ENCODE results near the gene HSD17B1.
A peak's percentile ranks its signal among the peaks of the same experiment; 100 is the strongest.
"Not testable (repeated sequence)": the region's sequence is repeated elsewhere in the genome, so short reads cannot be mapped to it uniquely, and the experiment has no call there.

Gene HSD17B1

GRCh38 chr17:42548070-42548837, 4.5 kb upstream of the HSD17B1 start:
- peak; percentile 88 to 90 for DNase-seq

- no peak for DNase-seq
These were observed 3.5 kb upstream of the HSD17B1 start for GRCh38 chr17:42548993-42549755.

GRCh38 chr17:42553161-42553818, 567 bp downstream of the HSD17B1 start:
- DNase-seq: no peak

GRCh38 chr17:42553866-42554249, 1.1 kb downstream of the HSD17B1 start:
- peak; percentile 53 to 55 for DNase-seq

GRCh38 chr17:42554250-42555121, 1.8 kb downstream of the HSD17B1 start:
- DNase-seq: peak; percentile 82 to 87

- no peak for DNase-seq
These were observed 2.4 kb downstream of the HSD17B1 start for GRCh38 chr17:42555122-42555622.

- DNase-seq: not testable (repeated sequence)
These were observed 3.4 kb downstream of the HSD17B1 start for GRCh38 chr17:42555961-42556617.

- no peak for DNase-seq
These were observed 6.4 kb downstream of the HSD17B1 start for GRCh38 chr17:42559075-42559474.

- DNase-seq: no peak
These were observed 7.5 kb downstream of the HSD17B1 start for GRCh38 chr17:42560246-42560645.

GRCh38 chr17:42561897-42562387, 9.2 kb downstream of the HSD17B1 start, which contains the start of gene COASY:
TSS of gene COASY (plus strand) at chr17:42562148. CDS start at chr17:42562623, 475 bp downstream.
- DNase-seq: peak; percentile 96

GRCh38 chr17:42562388-42563142, 9.8 kb downstream of the HSD17B1 start:
- peak in 1 of 2 experiments; percentile 46 for DNase-seq

GRCh38 chr17:42563143-42563509, 10.4 kb downstream of the HSD17B1 start:
- no peak for DNase-seq

GRCh38 chr17:42563543-42563942, 10.8 kb downstream of the HSD17B1 start:
- no peak for DNase-seq

- no peak for DNase-seq
These were observed 11.2 kb downstream of the HSD17B1 start for GRCh38 chr17:42563950-42564349.

- no peak for DNase-seq
These were observed 12.2 kb downstream of the HSD17B1 start for GRCh38 chr17:42564815-42565522.

- DNase-seq: no peak
These were observed 12.9 kb downstream of the HSD17B1 start for GRCh38 chr17:42565523-42566214.

- no peak for DNase-seq
These were observed 13.6 kb downstream of the HSD17B1 start for GRCh38 chr17:42566215-42566882.

GRCh38 chr17:42566883-42567573, 14.3 kb downstream of the HSD17B1 start, which contains the start of gene MLX:
TSS of gene MLX (plus strand) at chr17:42567100. CDS start at chr17:42567125, 25 bp downstream.
- peak; percentile 94 to 95 for DNase-seq

All from activated T-cell treated with anti-CD3 and anti-CD28 coated beads, Interleukin-2, amount 50 U/mL, for 48 hours (primary cell).